Fibroblast of pulmonary artery (primary cell): ENCODE measurements around the gene RNF111.

ENCODE experiments used
- DNase-seq: peaks from one replicate; pipeline ENCODE4 v3.0.0-alpha.2; 2010; ENCODE audit warnings: low read depth
- H3K4me3 ChIP-seq: replicated peaks from 2 replicates; pipeline ENCODE4 v1.5.1; 2011; ENCODE audit warnings: low read depth, mild to moderate bottlenecking, control low read depth, low read length, moderate library complexity
- CTCF ChIP-seq: IDR thresholded peaks from 2 replicates; pipeline ENCODE4 v1.5.1; 2011; ENCODE audit warnings: mild to moderate bottlenecking, control low read depth, low read length, inconsistent platforms; ENCODE audit errors: missing control alignments

RNF111 gene

GRCh38 chr15:58981808-58982475 is 5.5 kb upstream of the RNF111 start:
- H3K4me3 ChIP-seq, result no peak overlapping the region
- TF ChIP-seq CTCF, result no peak
- no peak for DNase-seq

- no peak overlapping the region for H3K4me3 ChIP-seq
- DNase-seq, result no peak
- no peak for TF ChIP-seq CTCF
Observed at GRCh38 chr15:58983261-58983660, 4.2 kb upstream of the RNF111 start.

GRCh38 chr15:58985443-58985842 is 2.0 kb upstream of the RNF111 start:
- TF ChIP-seq CTCF, result no peak
- no peak overlapping the region for H3K4me3 ChIP-seq
- DNase-seq, result peak; percentile 83

GRCh38 chr15:58987036-58987435 is 427 bp upstream of the RNF111 start:
- no peak for TF ChIP-seq CTCF
- H3K4me3 ChIP-seq, result peak overlapping the region; percentile 98
- DNase-seq, result peak; percentile 16

- peak overlapping the region; percentile 98 for H3K4me3 ChIP-seq
- TF ChIP-seq CTCF, result no peak
- DNase-seq, result peak; percentile 51
Observed at GRCh38 chr15:58988006-58988785, 733 bp downstream of the RNF111 start.

- TF ChIP-seq CTCF, result no peak
- H3K4me3 ChIP-seq, result no peak overlapping the region
- no peak for DNase-seq
Observed at GRCh38 chr15:58992181-58992580, 4.7 kb downstream of the RNF111 start.
